ENCODE results near the gene NUPR1.

Gene NUPR1, protein sequence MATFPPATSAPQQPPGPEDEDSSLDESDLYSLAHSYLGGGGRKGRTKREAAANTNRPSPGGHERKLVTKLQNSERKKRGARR

DNA sequence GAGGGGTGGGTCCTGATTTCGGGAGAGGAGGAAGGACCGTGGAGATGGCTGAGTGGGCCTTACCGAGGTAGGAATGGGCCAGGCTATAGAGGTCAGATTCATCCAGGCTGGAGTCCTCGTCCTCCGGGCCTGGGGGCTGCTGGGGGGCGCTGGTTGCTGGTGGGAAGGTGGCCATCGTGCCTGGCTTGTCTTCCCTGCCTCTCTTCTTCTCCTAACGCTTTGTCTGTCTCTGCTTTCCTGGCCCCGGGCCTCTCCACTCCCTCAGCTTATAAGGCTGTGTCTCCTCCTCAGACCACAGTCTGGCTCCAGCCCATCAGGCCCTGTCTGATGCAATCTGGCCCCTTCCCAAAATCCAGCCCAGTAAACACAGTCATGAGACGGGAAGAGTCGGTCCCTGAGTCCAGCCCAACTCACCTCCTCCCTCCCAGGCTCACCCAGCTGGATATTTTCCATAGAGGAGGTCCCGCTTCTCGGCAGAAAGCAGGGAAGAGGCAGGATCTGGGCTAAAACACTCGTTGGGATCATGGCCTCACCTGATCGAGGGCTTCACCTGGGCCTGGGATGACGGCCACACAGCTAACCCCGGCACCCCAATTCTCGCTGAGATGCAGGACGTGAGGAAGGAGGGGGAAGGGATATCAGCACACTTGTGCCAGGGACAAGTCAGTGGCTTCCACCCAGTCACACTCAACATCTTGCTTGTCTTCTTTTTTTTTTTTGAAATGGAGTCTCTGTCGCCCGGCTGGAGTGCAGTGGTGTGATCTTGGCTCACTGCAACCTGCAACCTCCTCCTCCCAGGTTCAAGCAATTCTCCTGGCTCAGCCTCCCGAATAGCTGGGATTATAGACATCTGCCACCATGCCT lies at the start of gene NUPR1:
NUPR1 (minus strand) TSS at position 242 of the 864 bp plus-strand sequence; CDS start at position 175, 67 bp downstream.
- in situ Hi-C loops (cut with MboI; ENCODE audit: low sequenced_read_pairs, unreplicated experiment), result loop anchor here (25.0 kb wide), 1 partner anchor 252 kb away; the partner anchor contains the start of gene SBK1
- no peak for TF ChIP-seq CTCF (IDR thresholded peaks at IDR 0.05; ENCODE audit: borderline replicate concordance, control extremely low read depth, extremely low read depth, insufficient read depth, missing control alignments)
- DNase-seq (ENCODE audit: low spot score), result no peak

GRCh38 chr16:28587386-28587785 lies 48.6 kb upstream of the NUPR1 start:
- no peak for TF ChIP-seq CTCF (IDR thresholded peaks at IDR 0.05; ENCODE audit: borderline replicate concordance, control extremely low read depth, extremely low read depth, insufficient read depth, missing control alignments)
- no peak for DNase-seq (ENCODE audit: low spot score)
- in situ Hi-C loops (cut with MboI; ENCODE audit: low sequenced_read_pairs, unreplicated experiment), result no loop called here

DNA sequence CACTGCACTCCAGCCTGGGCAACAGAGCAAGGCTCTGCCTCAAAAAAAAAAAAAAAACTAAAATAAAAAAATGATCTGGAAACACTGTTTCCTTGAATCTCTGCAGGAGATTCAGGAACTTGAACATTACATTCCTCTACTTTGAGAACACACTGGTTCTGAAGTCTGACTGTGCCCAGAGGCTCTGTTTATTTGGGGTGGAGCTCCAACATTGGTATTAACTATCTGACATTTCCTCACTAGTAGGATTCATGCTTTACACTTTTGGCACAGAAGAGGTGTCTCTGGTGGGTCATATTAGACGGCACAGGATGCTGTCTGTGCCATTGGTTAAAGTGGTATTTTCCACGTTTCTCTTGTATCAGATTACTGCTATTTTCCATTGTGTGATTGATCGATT lies 47.7 kb upstream of the NUPR1 start:
- TF ChIP-seq CTCF (IDR thresholded peaks at IDR 0.05; ENCODE audit: borderline replicate concordance, control extremely low read depth, extremely low read depth, insufficient read depth, missing control alignments), result no peak
- no peak for DNase-seq (ENCODE audit: low spot score)
- in situ Hi-C loops (cut with MboI; ENCODE audit: low sequenced_read_pairs, unreplicated experiment), result no loop called here

DNA sequence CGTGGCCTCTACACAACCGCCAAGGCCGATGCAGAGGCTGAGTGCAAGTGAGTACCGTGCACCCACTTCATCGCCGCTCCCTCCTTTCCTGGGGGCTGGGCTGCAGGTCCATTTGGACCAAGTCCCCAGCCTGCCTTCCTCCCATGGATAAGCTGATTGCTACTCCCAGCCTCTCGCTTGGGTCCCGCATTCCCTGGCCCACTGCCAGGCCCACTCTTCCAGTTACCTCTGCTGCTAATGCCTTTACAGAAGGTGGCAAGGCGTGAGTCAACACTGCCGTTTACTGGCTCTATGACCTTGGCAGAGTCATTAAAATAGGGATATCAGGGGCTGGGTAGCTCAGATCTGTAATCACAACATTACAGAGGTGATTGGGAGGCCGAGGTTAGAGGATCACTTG lies 46.9 kb upstream of the NUPR1 start:
- no peak for TF ChIP-seq CTCF (IDR thresholded peaks at IDR 0.05; ENCODE audit: borderline replicate concordance, control extremely low read depth, extremely low read depth, insufficient read depth, missing control alignments)
- in situ Hi-C loops (cut with MboI; ENCODE audit: low sequenced_read_pairs, unreplicated experiment), result no loop called here
- DNase-seq (ENCODE audit: low spot score), result no peak

DNA sequence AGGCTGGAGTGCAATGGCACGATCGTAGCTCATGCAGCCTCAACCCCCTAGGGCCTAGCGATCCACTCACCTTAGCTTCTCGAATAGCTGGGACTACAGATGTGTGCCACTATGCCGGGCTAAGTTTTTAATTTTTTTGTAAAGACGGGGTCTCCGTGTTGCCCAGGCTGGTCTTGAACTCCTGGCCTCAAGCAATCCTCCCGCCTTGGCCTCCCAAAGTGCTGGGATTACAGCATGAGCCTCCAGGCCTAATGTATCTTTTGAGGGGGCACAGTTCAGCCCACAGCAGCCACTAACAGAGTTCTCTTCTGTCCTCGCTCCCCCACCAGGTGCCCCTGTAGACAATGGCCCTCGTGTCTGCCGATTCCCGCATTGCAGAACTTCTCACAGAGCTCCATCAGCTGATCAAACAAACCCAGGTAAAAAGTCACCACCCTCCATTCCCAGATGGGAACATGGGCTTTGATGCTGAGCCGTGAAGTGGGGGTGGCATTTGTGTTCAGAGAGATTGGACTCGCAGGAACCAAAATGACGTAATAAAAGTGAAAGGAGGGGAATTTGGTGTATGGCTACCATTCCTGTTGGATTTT lies 42.0 kb upstream of the NUPR1 start:
- no peak for TF ChIP-seq CTCF (IDR thresholded peaks at IDR 0.05; ENCODE audit: borderline replicate concordance, control extremely low read depth, extremely low read depth, insufficient read depth, missing control alignments)
- no peak for DNase-seq (ENCODE audit: low spot score)
- in situ Hi-C loops (cut with MboI; ENCODE audit: low sequenced_read_pairs, unreplicated experiment), result no loop called here

DNA sequence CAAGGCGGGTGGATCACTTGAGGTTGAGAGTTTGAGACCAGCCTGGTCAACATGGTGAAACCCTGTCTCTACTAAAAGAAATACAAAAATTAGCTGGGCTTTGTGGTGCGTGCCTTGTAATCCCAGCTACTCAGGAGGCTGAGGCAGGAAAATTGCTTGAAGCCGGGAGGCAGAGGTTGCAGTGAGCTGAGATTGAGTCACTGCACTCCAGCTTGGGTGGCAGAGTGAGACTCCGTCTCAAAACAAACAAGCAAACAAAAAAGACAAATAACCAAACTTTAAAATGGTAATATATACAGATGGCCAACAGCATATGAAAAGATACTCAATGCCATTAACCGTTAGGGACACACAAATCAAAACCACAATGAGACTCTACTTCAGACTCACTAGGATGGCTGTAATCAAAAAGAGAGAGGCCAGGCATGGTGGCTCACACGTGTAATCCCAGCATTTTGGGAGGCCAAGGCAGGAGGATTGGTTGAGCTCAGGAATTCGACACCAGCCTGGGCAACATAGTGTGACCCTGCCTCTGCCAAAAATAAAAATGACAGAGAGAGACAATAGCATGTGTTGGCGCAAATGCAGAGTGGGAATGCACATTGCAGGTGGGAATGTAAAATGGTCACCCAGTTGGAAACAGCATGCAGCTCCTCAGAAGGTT lies 36.8 kb upstream of the NUPR1 start:
- DNase-seq (ENCODE audit: low spot score), result no peak
- in situ Hi-C loops (cut with MboI; ENCODE audit: low sequenced_read_pairs, unreplicated experiment), result no loop called here
- no peak for TF ChIP-seq CTCF (IDR thresholded peaks at IDR 0.05; ENCODE audit: borderline replicate concordance, control extremely low read depth, extremely low read depth, insufficient read depth, missing control alignments)
